ENCODE measurements around the gene OMD. TPM values are rescaled to one million over a fixed set of nuclear protein-coding genes. Genes with fewer than 3 reads are reported as not detected.
A peak's percentile ranks its signal among the peaks of the same experiment; 100 is the strongest.

OMD gene
- total RNA-seq, 4 donors from 2014 or later = 11.4 to 45.2 (median 22.2) TPM

GRCh38 chr9:92407818-92408217 is 16.5 kb downstream of the OMD start:
- Histone ChIP-seq H3K4me1 (peaks cover 0 to 52% (median 0%) of the 10 kb centered on the region in 3 donors), H3K4me3 (no peak overlapping the region), H3K27ac (peak overlapping the region in 1 of 4 donors; percentile 62), H3K27me3 (no peaks in the 10 kb centered on the region), H3K36me3 (no peaks in the 10 kb centered on the region), H3K9me3 (no peaks in the 10 kb centered on the region)
- no peak for ATAC-seq
- 95 to 100% methylated on average over 1 to 2 of the region's 2 CpGs for WGBS, 2 donors (ENCODE audit: low coverage in 1 of 2)
- TF ChIP-seq POLR2A (IDR thresholded peaks at IDR 0.05) = no peak
- no peak for TF ChIP-seq POLR2AphosphoS5 (IDR thresholded peaks at IDR 0.05)
- no peak for TF ChIP-seq EP300 (IDR thresholded peaks at IDR 0.05)
- TF ChIP-seq, protein P1, sequence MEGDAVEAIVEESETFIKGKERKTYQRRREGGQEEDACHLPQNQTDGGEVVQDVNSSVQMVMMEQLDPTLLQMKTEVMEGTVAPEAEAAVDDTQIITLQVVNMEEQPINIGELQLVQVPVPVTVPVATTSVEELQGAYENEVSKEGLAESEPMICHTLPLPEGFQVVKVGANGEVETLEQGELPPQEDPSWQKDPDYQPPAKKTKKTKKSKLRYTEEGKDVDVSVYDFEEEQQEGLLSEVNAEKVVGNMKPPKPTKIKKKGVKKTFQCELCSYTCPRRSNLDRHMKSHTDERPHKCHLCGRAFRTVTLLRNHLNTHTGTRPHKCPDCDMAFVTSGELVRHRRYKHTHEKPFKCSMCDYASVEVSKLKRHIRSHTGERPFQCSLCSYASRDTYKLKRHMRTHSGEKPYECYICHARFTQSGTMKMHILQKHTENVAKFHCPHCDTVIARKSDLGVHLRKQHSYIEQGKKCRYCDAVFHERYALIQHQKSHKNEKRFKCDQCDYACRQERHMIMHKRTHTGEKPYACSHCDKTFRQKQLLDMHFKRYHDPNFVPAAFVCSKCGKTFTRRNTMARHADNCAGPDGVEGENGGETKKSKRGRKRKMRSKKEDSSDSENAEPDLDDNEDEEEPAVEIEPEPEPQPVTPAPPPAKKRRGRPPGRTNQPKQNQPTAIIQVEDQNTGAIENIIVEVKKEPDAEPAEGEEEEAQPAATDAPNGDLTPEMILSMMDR (IDR thresholded peaks at IDR 0.05) = no peak

DNA sequence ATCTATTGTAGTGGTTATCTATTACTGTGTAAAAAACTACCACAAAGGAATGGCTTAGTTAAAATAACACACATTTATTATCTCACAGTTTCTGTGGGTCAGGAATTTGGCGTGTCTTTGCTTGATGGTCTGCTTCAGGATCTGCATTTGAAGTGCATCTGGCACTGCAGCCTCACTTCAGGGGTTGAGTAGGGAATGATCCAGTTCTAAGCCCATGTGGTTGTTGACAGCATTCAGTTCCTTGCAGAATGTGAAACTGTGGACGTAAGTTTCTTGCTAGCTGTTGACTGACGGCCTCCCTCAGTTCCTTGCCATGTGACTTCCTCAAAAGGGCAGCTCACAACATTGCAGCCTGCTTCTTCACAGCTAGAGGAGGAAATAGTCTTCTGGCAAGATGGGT is 17.8 kb downstream of the OMD start:
- peak overlapping the region in 3 of 4 donors; percentile 59 to 67 (median 62) for H3K27ac ChIP-seq
- no peaks in the 10 kb centered on the region for H3K36me3 ChIP-seq
- WGBS, 2 donors (ENCODE audit: low coverage in 1 of 2) = 17% methylated on average over 3 of the region's 3 CpGs; no CpG with 5 or more reads in 1 of the 2 donors
- peak; percentile 68 for ATAC-seq
- peak overlapping the region in 1 of 2 donors; percentile 13 for H3K4me3 ChIP-seq
- no peaks in the 10 kb centered on the region for H3K9me3 ChIP-seq
- TF ChIP-seq POLR2AphosphoS5 (IDR thresholded peaks at IDR 0.05) = no peak
- TF ChIP-seq POLR2A (IDR thresholded peaks at IDR 0.05) = no peak
- no peak for TF ChIP-seq EP300 (IDR thresholded peaks at IDR 0.05)
- TF ChIP-seq, protein P1 (IDR thresholded peaks at IDR 0.05) = no peak
- no peaks in the 10 kb centered on the region for H3K27me3 ChIP-seq
- H3K4me1 ChIP-seq = peaks cover 0 to 65% (median 0%) of the 10 kb centered on the region in 3 donors

GRCh38 chr9:92405818-92406217 is 18.5 kb downstream of the OMD start:
- H3K4me1 ChIP-seq = peaks cover 0 to 67% (median 0%) of the 10 kb centered on the region in 3 donors
- ATAC-seq = no peak

GRCh38 chr9:92404042-92404836 is 20.0 kb downstream of the OMD start, which contains the start of gene OGN:
Gene OGN, minus strand, starts transcription at chr9:92404578. Its CDS starts 1,171 bp downstream, at chr9:92403407.
- Histone ChIP-seq H3K9me3 (no peaks in the 10 kb centered on the region), H3K4me1 (peaks cover 0 to 59% (median 0%) of the 10 kb centered on the region in 3 donors), H3K27me3 (no peaks in the 10 kb centered on the region), H3K27ac (peak within 1 kb of the TSS in 3 of 4 donors; percentile 28 to 67 (median 62)), H3K4me3 (peak within 1 kb of the TSS; percentile 19 to 38), H3K36me3 (no peaks in the 10 kb centered on the region)
- ATAC-seq = no peak
- no peak for TF ChIP-seq EP300 (IDR thresholded peaks at IDR 0.05)
- TF ChIP-seq POLR2AphosphoS5 (IDR thresholded peaks at IDR 0.05) = no peak
- TF ChIP-seq POLR2A (IDR thresholded peaks at IDR 0.05) = no peak
- TF ChIP-seq, protein P1 (IDR thresholded peaks at IDR 0.05) = no peak
- 28 to 33% methylated on average over 5 of the region's 5 CpGs for WGBS, 2 donors (ENCODE audit: low coverage in 1 of 2)

More at GRCh38 chr9:92405818-92406217, 18.5 kb downstream of the OMD start:
- H3K4me3 ChIP-seq = peak overlapping the region; percentile 12 to 13
- no peaks in the 10 kb centered on the region for H3K36me3 ChIP-seq
- H3K27me3 ChIP-seq = no peaks in the 10 kb centered on the region
- WGBS, 2 donors (ENCODE audit: low coverage in 1 of 2) = 53 to 63% methylated on average over 4 of the region's 4 CpGs
- peak overlapping the region in 3 of 4 donors; percentile 59 to 67 (median 62) for H3K27ac ChIP-seq
- no peaks in the 10 kb centered on the region for H3K9me3 ChIP-seq
- no peak for TF ChIP-seq POLR2A (IDR thresholded peaks at IDR 0.05)
- TF ChIP-seq, protein P1 (IDR thresholded peaks at IDR 0.05) = no peak
- no peak for TF ChIP-seq EP300 (IDR thresholded peaks at IDR 0.05)
- TF ChIP-seq POLR2AphosphoS5 (IDR thresholded peaks at IDR 0.05) = no peak
